SK-N-SH (cell line): ENCODE measurements around the gene THUMPD3. TPM values are rescaled to one million over a fixed set of nuclear protein-coding genes. Genes with fewer than 3 reads are reported as not detected.

ENCODE experiments used
- CTCF ChIA-PET: fragments of 300-600, 350-600 bp; formaldehyde crosslinking; extraction: SDS; loops from one replicate; lab custom pipeline; 2021; lab: Yijun Ruan, JAX
- POLR2A ChIA-PET: fragments of 350-600 bp; sonication (Branson Sonifier 250); formaldehyde crosslinking; extraction: SDS; loops from one replicate; lab custom pipeline; 2020; ENCODE audit warnings: antibody characterized with exemption, inconsistent platforms; lab: Yijun Ruan, JAX
- DNase-seq: peaks from one replicate; pipeline ENCODE4 v3.0.0; 2012
- H2AFZ ChIP-seq: fragments of 200-600 bp; sonication (generic); 2 replicates; pipeline ENCODE4 v1.8.1; 2016; ENCODE audit warnings: antibody characterized with exemption, mild to moderate bottlenecking, low read depth
- H3F3A ChIP-seq: fragments of 200-600 bp; sonication (generic); replicated peaks from 2 replicates; pipeline ENCODE3; 2016; ENCODE audit warnings: antibody characterized with exemption, mild to moderate bottlenecking; ENCODE audit not compliant: insufficient read depth
- H3K27ac ChIP-seq, 2 experiments: fragments of 200-500 bp in 1 of 2; fragments of 200-600 bp in 1 of 2; sonication (Bioruptor generic) in 1 of 2; sonication (generic), shearing (Covaris generic) in 1 of 2; 2 replicates each; pipeline versions ENCODE4 v1.5.1 to v1.6.1; 2014 to 2016; ENCODE audit warnings: low read depth in 2 of 2, inconsistent platforms in 1 of 2, low read length in 1 of 2, mild to moderate bottlenecking in 1 of 2, mixed read lengths in 1 of 2
- H3K27me3 ChIP-seq: fragments of 200-600 bp; sonication (generic), shearing (Covaris generic); 2 replicates; pipeline ENCODE4 v1.6.1; 2016; ENCODE audit warnings: mixed run types; ENCODE audit not compliant: insufficient read depth
- H3K36me3 ChIP-seq, 2 experiments: fragments of 200-500 bp in 1 of 2; fragments of 200-600 bp in 1 of 2; sonication (Bioruptor generic) in 1 of 2; sonication (generic) in 1 of 2; replicated peaks in 1 of 2; 2 replicates each; pipeline versions ENCODE3 to v1.5.1; 2014 to 2016; ENCODE audit warnings: low read length in 1 of 2, mild to moderate bottlenecking in 1 of 2; ENCODE audit not compliant: insufficient read depth in 2 of 2, control insufficient read depth in 1 of 2
- H3K4me1 ChIP-seq, 2 experiments: fragments of 200-500 bp in 1 of 2; fragments of 200-600 bp in 1 of 2; sonication (Bioruptor generic) in 1 of 2; sonication (generic), shearing (Covaris generic) in 1 of 2; 2 replicates each; pipeline versions ENCODE4 v1.5.1 to v1.6.1; 2014 to 2016; ENCODE audit warnings: low read depth in 1 of 2, low read length in 1 of 2, mixed run types in 1 of 2; ENCODE audit not compliant: insufficient read depth in 2 of 2, control insufficient read depth in 1 of 2
- H3K4me2 ChIP-seq: fragments of 200-600 bp; sonication (generic), shearing (Covaris generic); 2 replicates; pipeline ENCODE4 v1.6.1; 2017; ENCODE audit warnings: mixed run types
- H3K4me3 ChIP-seq, 2 experiments: fragments of 200-500 bp in 1 of 2; fragments of 200-600 bp in 1 of 2; sonication (Bioruptor generic) in 1 of 2; sonication (generic), shearing (Covaris generic) in 1 of 2; 2 replicates each; pipeline versions ENCODE4 v1.5.1 to v1.8.1; 2014 to 2016; ENCODE audit warnings: low read depth in 2 of 2, inconsistent platforms in 1 of 2, low read length in 1 of 2, mild to moderate bottlenecking in 1 of 2, mixed read lengths in 1 of 2, moderate library complexity in 1 of 2
- H3K79me2 ChIP-seq: fragments of 200-600 bp; sonication (generic); 2 replicates; pipeline ENCODE4 v1.8.1; 2017; ENCODE audit warnings: mild to moderate bottlenecking; ENCODE audit not compliant: insufficient read depth
- H3K9ac ChIP-seq: fragments of 200-600 bp; sonication (generic); 2 replicates; pipeline ENCODE4 v1.6.1; 2017; ENCODE audit warnings: mixed run types
- H3K9me2 ChIP-seq: fragments of 200-600 bp; sonication (generic); 2 replicates; pipeline ENCODE4 v1.6.1; 2017; ENCODE audit warnings: mixed run types
- H3K9me3 ChIP-seq: fragments of 200-600 bp; sonication (generic); 2 replicates; pipeline ENCODE4 v1.6.1; 2017; ENCODE audit warnings: mixed run types, mild to moderate bottlenecking, moderate library complexity
- H4K20me1 ChIP-seq: fragments of 200-600 bp; sonication (generic); 2 replicates; pipeline ENCODE4 v1.6.1; 2017; ENCODE audit warnings: mild to moderate bottlenecking, mixed run types; ENCODE audit not compliant: insufficient read depth
- ELF1 ChIP-seq: IDR thresholded peaks from 2 replicates; pipeline ENCODE4 v1.4.0; 2012
- EZH2phosphoT487 ChIP-seq: fragments of 200-600 bp; sonication (generic); IDR thresholded peaks from 2 replicates; pipeline ENCODE4 v1.6.1; 2017; ENCODE audit warnings: low read depth, mixed run types, mild to moderate bottlenecking, antibody characterized with exemption, moderate library complexity, borderline replicate concordance
- FOSL2 ChIP-seq: IDR thresholded peaks from 2 replicates; pipeline ENCODE4 v1.4.0; 2012; ENCODE audit warnings: low read depth, mild to moderate bottlenecking, moderate library complexity, borderline replicate concordance
- FOXJ3 ChIP-seq: sonication (generic); formaldehyde crosslinking; IDR thresholded peaks from 2 replicates; pipeline ENCODE4 v1.5.1; 2020; ENCODE audit warnings: mild to moderate bottlenecking, missing genetic modification reagents
- FOXM1 ChIP-seq: IDR thresholded peaks from 2 replicates; pipeline ENCODE4 v1.4.0; 2012; ENCODE audit warnings: low read depth, mild to moderate bottlenecking
- IRF3 ChIP-seq: fragments of 150-350 bp; IDR thresholded peaks from 2 replicates; pipeline ENCODE4 v1.6.1; 2016; ENCODE audit warnings: mild to moderate bottlenecking, low read depth, low read length
- MAX ChIP-seq: IDR thresholded peaks from 2 replicates; pipeline ENCODE4 v1.4.0; 2012; ENCODE audit warnings: low read depth
- MXI1 ChIP-seq: IDR thresholded peaks from 2 replicates; pipeline ENCODE4 v1.6.1; 2012; ENCODE audit warnings: mild to moderate bottlenecking, low read depth, low read length, improper control_type of control experiment
- NFIC ChIP-seq: IDR thresholded peaks from 2 replicates; pipeline ENCODE4 v1.4.0; 2012; ENCODE audit warnings: borderline replicate concordance
- RAD21 ChIP-seq: IDR thresholded peaks from 2 replicates; pipeline ENCODE4 v1.6.1; 2012; ENCODE audit warnings: mild to moderate bottlenecking, low read length
- REST ChIP-seq: IDR thresholded peaks from 2 replicates; pipeline ENCODE4 v1.6.1; 2012; ENCODE audit warnings: mild to moderate bottlenecking, low read depth, low read length, moderate library complexity
- RFX5 ChIP-seq: IDR thresholded peaks from 2 replicates; pipeline ENCODE4 v1.6.1; 2012; ENCODE audit warnings: mild to moderate bottlenecking, improper control_type of control experiment, low read length
- SMC3 ChIP-seq: IDR thresholded peaks from 2 replicates; pipeline ENCODE4 v1.6.1; 2012; ENCODE audit warnings: low read depth, low read length, improper control_type of control experiment
- TAF1 ChIP-seq: IDR thresholded peaks from 2 replicates; pipeline ENCODE4 v1.6.1; 2012; ENCODE audit warnings: low read depth, mild to moderate bottlenecking, low read length, moderate library complexity, borderline replicate concordance
- USF1 ChIP-seq: IDR thresholded peaks from 2 replicates; pipeline ENCODE4 v1.4.0; 2012; ENCODE audit warnings: low read depth, borderline replicate concordance
- WGBS: methylation state at CpG from one replicate; pipeline ENCODE4 v1.1.6; 2017; ENCODE audit warnings: low lambda C conversion rate; 5-methylcytosine and 5-hydroxymethylcytosine counted together
- polyA plus RNA-seq, 3 experiments: library from polyadenylated mRNA; depleted of rRNA; stranded (reverse); fragments of >200 nt; gene quantifications; 2 replicates each; pipeline ENCODE4 v1.2.3, GENCODE V29; 2012

The THUMPD3 gene
- polyA plus RNA-seq, 1 of the 3 experiments (the other 2 are of a cell fraction), result 27.1 TPM

- peaks cover 4 to 16% of the 10 kb centered on the region in 2 experiments for H3K36me3 ChIP-seq
- WGBS, result 73% methylated on average over 6 of the region's 6 CpGs
- no peaks in the 10 kb centered on the region for H3K9me2 ChIP-seq
- no peak overlapping the region for H2AFZ ChIP-seq
- no peak overlapping the region for H3K4me2 ChIP-seq
- no peak for TF ChIP-seq ELF1
- no peak for TF ChIP-seq SMC3
- TF ChIP-seq TAF1, result no peak
- TF ChIP-seq RAD21, result no peak
- no peak for TF ChIP-seq FOXJ3 (CRISPR knock-in tag)
- no peak for TF ChIP-seq MAX
- no peak for TF ChIP-seq IRF3
- TF ChIP-seq MXI1, result no peak
- no peak for TF ChIP-seq FOXM1
- no peak for TF ChIP-seq REST
- no peak for TF ChIP-seq USF1
- no peak for TF ChIP-seq RFX5
- no peak for TF ChIP-seq FOSL2
- TF ChIP-seq NFIC, result no peak
- TF ChIP-seq EZH2phosphoT487, result no peak
- no peaks in the 10 kb centered on the region for H3K9me3 ChIP-seq
- peaks cover 100% of the 10 kb centered on the region for H3K79me2 ChIP-seq
- ChIA-PET POLR2A (no interaction called here), CTCF (interaction anchor here (1.2 to 1.4 kb wide), 2 partner anchors 16 to 62 kb away, joined by 3 read pairs; no protein-coding TSS in a partner anchor)
- H4K20me1 ChIP-seq, result peaks cover 98% of the 10 kb centered on the region
- H3K27ac ChIP-seq, result no peak overlapping the region
- H3K27me3 ChIP-seq, result no peaks in the 10 kb centered on the region
- H3F3A ChIP-seq, result peaks cover 26% of the 10 kb centered on the region
- H3K4me1 ChIP-seq, result peaks cover under 1 to 7% of the 10 kb centered on the region in 2 experiments; a peak in 2 of 4 replicates
- no peak overlapping the region for H3K9ac ChIP-seq
- no peak overlapping the region for H3K4me3 ChIP-seq
- DNase-seq, result no peak
Observed at GRCh38 chr3:9415485-9416138, 52.8 kb downstream of the THUMPD3 start.
